HepG2 (cell line): ENCODE results near the gene BSND. TPM values are rescaled to one million over a fixed set of nuclear protein-coding genes. Genes with fewer than 3 reads are reported as not detected.

Experiments
- CHD4 ChIP-seq: fragments of 200-600 bp; sonication (generic); IDR thresholded peaks from 2 replicates; pipeline ENCODE4 v1.7.0; 2017; ENCODE audit warnings: mild to moderate bottlenecking, low read length, borderline replicate concordance
- DNMT1 ChIP-seq: sonication (generic); formaldehyde crosslinking; IDR thresholded peaks from 2 replicates; pipeline ENCODE4 v1.5.1; 2020; ENCODE audit warnings: mild to moderate bottlenecking, missing genetic modification reagents
- GZF1 ChIP-seq: sonication (generic); formaldehyde crosslinking; IDR thresholded peaks from 2 replicates; pipeline ENCODE4 v1.5.1; 2020; ENCODE audit warnings: mild to moderate bottlenecking, missing genetic modification reagents
- MIER3 ChIP-seq: IDR thresholded peaks from 2 replicates; pipeline ENCODE4 v1.6.1; 2016; ENCODE audit warnings: missing compliant biosample characterization, borderline replicate concordance
- MXI1 ChIP-seq: IDR thresholded peaks from 3 replicates; pipeline ENCODE4 v1.6.1; 2012; ENCODE audit warnings: low read depth, low read length, inconsistent platforms, borderline replicate concordance
- NONO ChIP-seq, 2 experiments: fragments of 450-650 bp in 1 of 2; sonication (generic) in 1 of 2; formaldehyde crosslinking in 1 of 2; IDR thresholded peaks in 1 of 2; conservative IDR thresholded peaks in 1 of 2; 2 replicates each; pipeline versions ENCODE4 v1.6.1 to v1.8.0; 2017 to 2022; ENCODE audit warnings: mild to moderate bottlenecking in 1 of 2, missing genetic modification reagents in 1 of 2, moderate library complexity in 1 of 2
- POLR2AphosphoS2 ChIP-seq: IDR thresholded peaks from 2 replicates; pipeline ENCODE4 v1.6.1; 2011; ENCODE audit warnings: low read depth, low read length, improper control_type of control experiment
- RCOR2 ChIP-seq: IDR thresholded peaks from 2 replicates; pipeline ENCODE4 v1.6.1; 2016; ENCODE audit warnings: missing biosample characterization, missing genetic modification reagents
- REL ChIP-seq: sonication (generic); formaldehyde crosslinking; conservative IDR thresholded peaks from 2 replicates; pipeline ENCODE4 v1.8.0; 2022; ENCODE audit warnings: mild to moderate bottlenecking, missing genetic modification reagents, moderate library complexity
- SALL1 ChIP-seq: sonication (generic); formaldehyde crosslinking; IDR thresholded peaks from 2 replicates; pipeline ENCODE4 v1.8.0; 2022; ENCODE audit warnings: mild to moderate bottlenecking, missing genetic modification reagents
- STAG1 ChIP-seq: sonication (generic); formaldehyde crosslinking; IDR thresholded peaks from 2 replicates; pipeline ENCODE4 v1.4.0; 2020; ENCODE audit warnings: missing genetic modification reagents
- YEATS2 ChIP-seq: sonication (generic); formaldehyde crosslinking; IDR thresholded peaks from 2 replicates; pipeline ENCODE4 v1.4.0; 2020; ENCODE audit warnings: missing genetic modification reagents, borderline replicate concordance
- ZMYM3 ChIP-seq: sonication (generic); formaldehyde crosslinking; IDR thresholded peaks from 2 replicates; pipeline ENCODE4 v1.5.1; 2020; ENCODE audit warnings: mild to moderate bottlenecking, missing genetic modification reagents
- ZNF205 ChIP-seq: IDR thresholded peaks from 2 replicates; pipeline ENCODE4 v1.6.1; 2018; ENCODE audit warnings: missing biosample characterization, missing genetic modification reagents
- ZNF274 ChIP-seq: sonication (generic); formaldehyde crosslinking; IDR thresholded peaks from 2 replicates; pipeline ENCODE4 v1.5.1; 2020; ENCODE audit warnings: mild to moderate bottlenecking, missing genetic modification reagents
- ZNF788 ChIP-seq: sonication (generic); formaldehyde crosslinking; IDR thresholded peaks from 2 replicates; pipeline ENCODE4 v1.5.0; 2020; ENCODE audit warnings: mild to moderate bottlenecking, missing genetic modification reagents, borderline replicate concordance
- ZNF883 ChIP-seq: sonication (generic); formaldehyde crosslinking; IDR thresholded peaks from 2 replicates; pipeline ENCODE4 v1.5.1; 2020; ENCODE audit warnings: mild to moderate bottlenecking, missing genetic modification reagents; ENCODE audit errors: not compliant biosample characterization
- polyA plus RNA-seq, 8 experiments: library from polyadenylated mRNA; depleted of rRNA in 3 of 8; stranded (reverse) in 7 of 8; unstranded in 1 of 8; fragments of >200 nt; fragmentation: Illumina TruSeq in 4 of 8; extraction: Trizol in 4 of 8; gene quantifications; 2 replicates each; pipeline versions ENCODE4 v1.2.1 to v1.2.3, GENCODE V29; 2011 to 2016; ENCODE audit warnings: low read depth in 4 of 8, missing spikeins in 1 of 8, mixed read lengths in 1 of 8; ENCODE audit not compliant: insufficient read depth in 1 of 8
- total RNA-seq, 5 experiments: library from RNA; depleted of rRNA; stranded (reverse); fragments of >200 nt; fragmentation: Illumina TruSeq; extraction: Trizol; gene quantifications; 2 replicates each; pipeline ENCODE4 v1.2.3, GENCODE V29; 2016; ENCODE audit warnings: low read depth in 1 of 5
- TF ChIP-seq, protein P1 (sequence below): sonication (generic); formaldehyde crosslinking; IDR thresholded peaks from 2 replicates; pipeline ENCODE4 v1.4.0; 2020; ENCODE audit warnings: missing genetic modification reagents
- TF ChIP-seq, protein P2 (sequence below): sonication (generic); formaldehyde crosslinking; IDR thresholded peaks from 2 replicates; pipeline ENCODE4 v1.5.0; 2020; ENCODE audit warnings: mild to moderate bottlenecking, missing genetic modification reagents, moderate library complexity
- TF ChIP-seq, protein P3 (sequence below): sonication (generic); formaldehyde crosslinking; IDR thresholded peaks from 2 replicates; pipeline ENCODE4 v1.8.0; 2022; ENCODE audit warnings: missing genetic modification reagents, mild to moderate bottlenecking, borderline replicate concordance
- TF ChIP-seq, protein P4 (sequence below): sonication (generic); formaldehyde crosslinking; IDR thresholded peaks from 2 replicates; pipeline ENCODE4 v1.8.1; 2023; ENCODE audit warnings: missing genetic modification reagents, mild to moderate bottlenecking, borderline replicate concordance
- TF ChIP-seq, protein P5 (sequence below): IDR thresholded peaks from 2 replicates; pipeline ENCODE4 v1.6.1; 2016; ENCODE audit warnings: missing compliant biosample characterization, missing genetic modification reagents, borderline replicate concordance

BSND gene
- total and polyA plus RNA-seq, 2 of the 13 experiments (the other 11 are each of a cell fraction or from before 2014, with no cell fraction given): not detected

DNA sequence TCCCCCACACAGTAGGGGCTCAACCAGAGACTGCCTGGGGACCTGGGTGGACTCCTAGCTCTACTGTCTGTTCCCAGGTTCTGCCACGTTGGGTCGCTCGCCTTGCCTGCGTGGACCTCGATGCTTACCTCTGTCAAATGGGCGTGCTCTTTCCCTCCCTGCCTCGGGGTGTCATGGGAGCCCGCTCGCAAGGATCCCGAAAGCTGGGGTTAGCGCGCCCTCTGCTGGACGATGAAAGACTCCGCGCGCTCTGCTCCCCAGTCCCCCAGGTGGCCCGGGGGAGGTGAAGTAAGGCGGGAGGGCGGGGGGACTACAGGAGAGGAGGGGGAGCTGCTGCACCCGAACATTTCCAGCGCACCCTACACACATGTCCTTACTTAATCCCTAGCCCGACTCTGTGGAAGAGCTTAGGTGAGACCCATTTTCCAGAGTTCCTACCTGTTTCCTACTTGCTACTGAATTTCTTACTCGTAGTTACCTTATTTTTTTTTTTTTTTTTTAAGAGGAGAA, 2.3 kb upstream of the BSND start (continued):
- TF ChIP-seq MIER3 (CRISPR knock-in tag) (no peak), ZNF883 (CRISPR knock-in tag) (peak; percentile 37), STAG1 (CRISPR knock-in tag) (peak; percentile 86), NONO (IDR thresholded peaks at IDR 0.05) (no peak), NONO (CRISPR knock-in tag; conservative IDR thresholded peaks at IDR 0.05) (0 out of 2 replicates have a peak, but pooled peaks have one; percentile 21), ZNF788 (CRISPR knock-in tag) (peak; percentile 25; the same call in 1 of the 2 replicates), GZF1 (CRISPR knock-in tag) (no peak), REL (CRISPR knock-in tag) (0 out of 2 replicates have a peak, but pooled peaks have one; percentile 28), DNMT1 (CRISPR knock-in tag) (0 out of 2 replicates have a peak, but pooled peaks have one; percentile 31), MXI1 (0 out of 3 replicates have a peak, but pooled peaks have one; percentile 25), CHD4 (peak; percentile 30; the same call in 1 of the 2 replicates), RCOR2 (CRISPR knock-in tag) (0 out of 2 replicates have a peak, but pooled peaks have one; percentile 25), ZNF274 (peak; percentile 44; the same call in 1 of the 2 replicates), YEATS2 (CRISPR knock-in tag) (no peak), SALL1 (CRISPR knock-in tag) (peak; percentile 38; the same call in 1 of the 2 replicates), ZMYM3 (CRISPR knock-in tag) (peak; percentile 96), ZNF205 (0 out of 2 replicates have a peak, but pooled peaks have one; percentile 43), POLR2AphosphoS2 (no peak)
- TF ChIP-seq, protein P1, sequence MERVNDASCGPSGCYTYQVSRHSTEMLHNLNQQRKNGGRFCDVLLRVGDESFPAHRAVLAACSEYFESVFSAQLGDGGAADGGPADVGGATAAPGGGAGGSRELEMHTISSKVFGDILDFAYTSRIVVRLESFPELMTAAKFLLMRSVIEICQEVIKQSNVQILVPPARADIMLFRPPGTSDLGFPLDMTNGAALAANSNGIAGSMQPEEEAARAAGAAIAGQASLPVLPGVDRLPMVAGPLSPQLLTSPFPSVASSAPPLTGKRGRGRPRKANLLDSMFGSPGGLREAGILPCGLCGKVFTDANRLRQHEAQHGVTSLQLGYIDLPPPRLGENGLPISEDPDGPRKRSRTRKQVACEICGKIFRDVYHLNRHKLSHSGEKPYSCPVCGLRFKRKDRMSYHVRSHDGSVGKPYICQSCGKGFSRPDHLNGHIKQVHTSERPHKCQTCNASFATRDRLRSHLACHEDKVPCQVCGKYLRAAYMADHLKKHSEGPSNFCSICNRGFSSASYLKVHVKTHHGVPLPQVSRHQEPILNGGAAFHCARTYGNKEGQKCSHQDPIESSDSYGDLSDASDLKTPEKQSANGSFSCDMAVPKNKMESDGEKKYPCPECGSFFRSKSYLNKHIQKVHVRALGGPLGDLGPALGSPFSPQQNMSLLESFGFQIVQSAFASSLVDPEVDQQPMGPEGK (CRISPR knock-in tag): peak; percentile 49; the same call in 1 of the 2 replicates
- TF ChIP-seq, protein P2, sequence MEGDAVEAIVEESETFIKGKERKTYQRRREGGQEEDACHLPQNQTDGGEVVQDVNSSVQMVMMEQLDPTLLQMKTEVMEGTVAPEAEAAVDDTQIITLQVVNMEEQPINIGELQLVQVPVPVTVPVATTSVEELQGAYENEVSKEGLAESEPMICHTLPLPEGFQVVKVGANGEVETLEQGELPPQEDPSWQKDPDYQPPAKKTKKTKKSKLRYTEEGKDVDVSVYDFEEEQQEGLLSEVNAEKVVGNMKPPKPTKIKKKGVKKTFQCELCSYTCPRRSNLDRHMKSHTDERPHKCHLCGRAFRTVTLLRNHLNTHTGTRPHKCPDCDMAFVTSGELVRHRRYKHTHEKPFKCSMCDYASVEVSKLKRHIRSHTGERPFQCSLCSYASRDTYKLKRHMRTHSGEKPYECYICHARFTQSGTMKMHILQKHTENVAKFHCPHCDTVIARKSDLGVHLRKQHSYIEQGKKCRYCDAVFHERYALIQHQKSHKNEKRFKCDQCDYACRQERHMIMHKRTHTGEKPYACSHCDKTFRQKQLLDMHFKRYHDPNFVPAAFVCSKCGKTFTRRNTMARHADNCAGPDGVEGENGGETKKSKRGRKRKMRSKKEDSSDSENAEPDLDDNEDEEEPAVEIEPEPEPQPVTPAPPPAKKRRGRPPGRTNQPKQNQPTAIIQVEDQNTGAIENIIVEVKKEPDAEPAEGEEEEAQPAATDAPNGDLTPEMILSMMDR (CRISPR knock-in tag): peak; percentile 95
- TF ChIP-seq, protein P3, sequence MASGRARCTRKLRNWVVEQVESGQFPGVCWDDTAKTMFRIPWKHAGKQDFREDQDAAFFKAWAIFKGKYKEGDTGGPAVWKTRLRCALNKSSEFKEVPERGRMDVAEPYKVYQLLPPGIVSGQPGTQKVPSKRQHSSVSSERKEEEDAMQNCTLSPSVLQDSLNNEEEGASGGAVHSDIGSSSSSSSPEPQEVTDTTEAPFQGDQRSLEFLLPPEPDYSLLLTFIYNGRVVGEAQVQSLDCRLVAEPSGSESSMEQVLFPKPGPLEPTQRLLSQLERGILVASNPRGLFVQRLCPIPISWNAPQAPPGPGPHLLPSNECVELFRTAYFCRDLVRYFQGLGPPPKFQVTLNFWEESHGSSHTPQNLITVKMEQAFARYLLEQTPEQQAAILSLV (CRISPR knock-in tag): peak; percentile 40; the same call in 1 of the 2 replicates
- TF ChIP-seq, protein P4, sequence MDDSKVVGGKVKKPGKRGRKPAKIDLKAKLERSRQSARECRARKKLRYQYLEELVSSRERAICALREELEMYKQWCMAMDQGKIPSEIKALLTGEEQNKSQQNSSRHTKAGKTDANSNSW (CRISPR knock-in tag): 0 out of 2 replicates have a peak, but pooled peaks have one; percentile 32
- TF ChIP-seq, protein P5, sequence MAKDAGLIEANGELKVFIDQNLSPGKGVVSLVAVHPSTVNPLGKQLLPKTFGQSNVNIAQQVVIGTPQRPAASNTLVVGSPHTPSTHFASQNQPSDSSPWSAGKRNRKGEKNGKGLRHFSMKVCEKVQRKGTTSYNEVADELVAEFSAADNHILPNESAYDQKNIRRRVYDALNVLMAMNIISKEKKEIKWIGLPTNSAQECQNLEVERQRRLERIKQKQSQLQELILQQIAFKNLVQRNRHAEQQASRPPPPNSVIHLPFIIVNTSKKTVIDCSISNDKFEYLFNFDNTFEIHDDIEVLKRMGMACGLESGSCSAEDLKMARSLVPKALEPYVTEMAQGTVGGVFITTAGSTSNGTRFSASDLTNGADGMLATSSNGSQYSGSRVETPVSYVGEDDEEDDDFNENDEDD (CRISPR knock-in tag): 0 out of 2 replicates have a peak, but pooled peaks have one; percentile 28
